NCI-H146 treated with DMSO at 0.1 percent for 48 hours (cell line): ENCODE data around the gene INTS4.
A peak's percentile ranks its signal among the peaks of the same experiment; 100 is the strongest.
"Not testable (repeated sequence)": the region's sequence is repeated elsewhere in the genome, so short reads cannot be mapped to it uniquely, and the experiment has no call there.

Experiments used
- DNase-seq: peaks from one replicate; lab custom pipeline; 2025; ENCODE audit not compliant: unreplicated experiment; lab: John Stamatoyannopoulos, UW

Gene INTS4

DNA sequence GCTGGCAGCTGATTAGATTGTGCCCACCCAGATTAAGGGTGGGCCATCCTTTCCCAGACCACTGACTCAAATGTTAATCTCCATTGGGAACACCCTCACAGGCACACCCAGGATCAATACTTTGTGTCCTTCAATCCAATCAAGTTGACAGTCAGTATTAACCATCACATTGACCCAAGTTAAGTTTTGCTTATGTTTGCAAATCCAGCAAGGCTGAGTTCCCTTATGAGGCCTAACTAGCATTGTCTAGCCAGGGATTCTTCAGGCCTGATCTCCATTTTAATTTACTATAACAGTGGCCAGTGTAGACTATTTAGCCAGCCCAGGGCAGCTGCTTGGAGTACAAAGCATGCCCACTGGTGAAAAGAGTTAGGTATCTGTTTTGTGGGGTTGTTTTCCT is 30.9 kb upstream of the INTS4 start:
- DNase-seq, result no peak

DNA sequence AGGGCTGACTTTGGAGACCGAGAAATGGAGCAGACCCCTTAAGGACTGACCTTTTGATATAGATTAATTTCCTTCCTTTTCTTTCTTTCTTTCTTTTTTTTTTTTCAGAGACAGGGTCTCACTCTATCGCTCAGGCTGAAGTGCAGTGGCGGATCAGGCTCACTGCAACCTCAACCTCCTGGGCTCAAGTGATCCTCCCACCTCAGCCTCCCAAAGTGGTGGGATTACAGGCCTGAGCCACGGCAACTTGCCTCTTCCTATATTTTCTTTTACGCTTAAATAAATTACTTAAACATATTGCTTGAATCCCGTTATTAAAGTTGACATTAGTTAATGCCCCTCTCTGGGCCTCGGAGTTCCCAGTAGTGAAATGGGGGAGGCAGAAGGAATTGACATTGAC is 29.0 kb upstream of the INTS4 start:
- no peak for DNase-seq

DNA sequence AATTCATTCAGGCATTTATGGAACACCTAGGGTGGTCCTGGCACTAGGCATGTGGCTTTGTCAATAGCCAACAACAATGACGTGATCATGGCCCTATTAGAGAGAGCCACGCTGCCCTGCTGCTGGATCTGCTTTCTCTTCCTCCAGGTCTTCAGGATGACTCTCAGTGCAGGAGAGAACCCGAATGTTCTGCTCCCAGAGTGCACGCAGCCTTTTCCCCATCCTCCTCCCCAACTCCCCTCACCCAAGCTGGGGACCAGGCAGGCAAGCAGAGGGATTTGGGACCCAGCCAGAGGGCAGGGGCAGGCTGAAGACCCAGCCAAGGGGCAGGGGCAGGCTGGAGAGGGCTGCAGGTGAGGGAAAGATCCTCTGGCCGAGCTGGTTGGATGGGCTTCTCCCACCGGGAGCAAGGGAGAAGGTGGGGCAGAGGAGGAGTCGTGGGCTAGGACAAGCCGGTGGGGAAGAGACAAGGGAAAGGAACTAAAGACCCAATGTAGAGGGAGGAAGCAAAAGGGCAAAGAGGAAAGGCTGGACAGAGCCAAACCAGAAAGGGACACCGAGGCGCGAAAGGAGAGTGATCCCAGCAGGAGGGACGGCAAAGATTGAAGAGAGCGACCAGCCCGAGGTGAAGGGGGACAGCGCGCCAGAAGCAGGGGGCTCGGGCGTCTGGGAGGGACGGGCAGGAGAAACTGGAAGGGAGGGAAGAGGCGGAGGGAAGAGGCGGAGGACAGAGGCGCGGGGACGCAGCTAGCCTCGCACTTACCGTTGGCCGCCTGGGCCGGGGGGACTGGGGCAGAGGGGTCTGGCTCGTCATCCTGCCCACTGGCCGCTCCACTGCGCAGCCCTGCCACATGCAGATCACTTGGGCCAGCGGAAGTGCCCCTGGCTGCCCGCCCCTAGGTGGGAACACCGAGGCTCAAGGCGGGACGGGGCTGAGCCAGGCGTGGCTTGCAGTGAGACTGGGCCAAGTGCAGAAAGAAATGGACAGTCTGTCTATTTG is 28.2 kb upstream of the INTS4 start, which contains the start of gene KCTD14:
TSS of gene KCTD14 (minus strand) at position 880 of the 1,000 bp plus-strand sequence. CDS start at position 853, 27 bp downstream.
- peak; percentile 52 for DNase-seq

DNA sequence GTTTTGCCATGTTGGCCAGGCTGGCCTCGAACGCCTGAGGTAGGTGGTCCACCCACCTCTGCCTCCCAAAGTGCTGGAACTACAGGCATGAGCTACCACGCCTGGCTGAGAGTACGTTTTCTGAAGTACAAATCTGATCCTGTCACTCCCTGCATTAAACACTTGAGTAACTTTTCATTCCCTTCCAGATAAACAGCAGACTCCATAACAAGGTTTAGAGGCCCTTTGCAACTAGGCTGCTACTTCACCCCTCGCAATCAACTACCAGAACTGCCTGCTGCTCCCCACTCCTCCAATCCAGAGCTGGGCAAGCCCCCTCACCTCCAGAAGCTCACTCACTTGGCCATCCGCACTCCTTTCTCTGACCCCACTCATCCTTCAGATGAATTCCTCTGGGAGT is 27.1 kb upstream of the INTS4 start:
- DNase-seq, result no peak

DNA sequence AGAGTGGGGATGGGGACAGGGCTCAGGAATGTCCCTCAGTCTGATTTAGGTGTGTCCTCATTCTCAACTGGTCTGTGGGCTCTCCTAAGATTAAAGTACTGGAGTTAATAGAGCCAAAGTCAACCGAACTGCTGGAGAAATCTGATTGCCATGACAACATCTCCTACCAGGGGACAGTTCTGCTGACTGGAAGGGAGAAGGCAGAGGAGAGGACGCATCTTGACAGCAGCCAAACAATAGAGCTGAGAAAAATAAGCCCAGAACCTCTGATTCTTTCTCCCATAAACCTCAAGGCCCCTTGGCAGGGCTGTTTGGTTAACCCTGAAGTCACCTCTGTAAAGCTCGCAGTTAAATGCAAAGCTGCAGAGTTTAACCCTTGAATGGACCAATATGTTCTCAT is 25.8 kb upstream of the INTS4 start:
- no peak for DNase-seq

DNA sequence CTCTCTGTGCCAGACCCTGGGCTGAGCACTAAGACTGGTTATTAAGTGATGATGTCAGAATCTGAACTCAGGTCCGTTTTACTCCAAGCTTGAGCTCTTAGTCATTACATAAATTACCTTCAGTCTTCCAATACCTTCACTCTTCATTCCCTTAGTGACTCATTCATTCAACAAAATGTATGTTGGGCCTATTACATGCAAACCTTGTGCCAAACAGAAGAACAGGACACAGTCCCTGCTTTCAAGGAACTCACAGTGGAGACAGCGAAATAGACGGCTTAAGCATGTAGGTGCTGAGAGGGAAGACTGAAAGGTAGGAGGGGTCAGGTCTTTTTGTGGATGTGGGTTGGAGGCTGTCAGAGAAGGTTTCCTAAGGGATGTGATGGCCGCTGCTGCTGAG is 25.3 kb upstream of the INTS4 start:
- no peak for DNase-seq

DNA sequence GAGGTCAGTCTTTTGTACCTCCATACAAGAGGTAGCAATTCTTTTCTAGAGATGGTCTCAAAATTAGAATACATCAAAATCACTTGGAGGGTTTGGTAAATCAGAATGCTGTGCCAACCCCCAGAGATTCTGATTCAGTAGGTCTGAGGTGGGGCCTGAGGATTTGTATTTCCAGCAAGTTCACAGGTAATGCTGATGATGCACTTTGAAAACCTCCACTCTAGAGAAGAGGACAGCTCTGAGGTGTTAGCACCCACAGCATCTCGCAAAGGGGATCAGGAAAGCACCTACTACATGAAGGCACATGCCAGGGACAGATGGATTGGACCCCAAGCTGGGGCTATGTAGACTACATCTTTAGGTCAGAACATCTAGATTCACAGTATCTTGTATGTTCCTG is 21.4 kb upstream of the INTS4 start:
- DNase-seq, result no peak

DNA sequence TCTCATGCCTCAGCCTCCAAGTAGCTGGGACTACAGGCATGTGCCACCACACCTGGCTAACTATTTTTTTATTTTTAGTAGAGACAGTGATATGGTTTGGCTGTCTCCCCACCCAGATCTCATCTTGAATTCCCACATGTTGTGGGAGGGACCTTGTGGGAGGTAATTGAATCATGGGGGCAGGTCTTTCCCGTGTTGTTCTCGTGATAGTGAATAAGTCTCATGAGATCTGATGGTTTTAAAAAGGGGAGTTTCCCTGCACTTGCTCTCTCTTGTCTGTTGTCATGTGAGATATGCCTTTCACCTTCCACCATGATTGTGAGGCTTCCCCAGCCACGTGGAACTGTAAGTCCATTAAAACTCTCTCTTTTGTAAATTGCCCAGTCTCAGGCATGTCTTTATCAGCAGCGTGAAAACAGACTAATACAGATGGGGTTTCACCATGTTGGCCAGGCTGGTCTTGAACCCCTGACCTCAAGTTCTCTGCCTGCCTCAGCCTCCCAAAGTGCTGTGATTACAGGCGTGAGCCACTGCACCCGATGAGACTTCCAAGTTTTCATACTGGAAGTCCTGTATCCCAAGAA is 20.6 kb upstream of the INTS4 start:
- not testable (repeated sequence) for DNase-seq

DNA sequence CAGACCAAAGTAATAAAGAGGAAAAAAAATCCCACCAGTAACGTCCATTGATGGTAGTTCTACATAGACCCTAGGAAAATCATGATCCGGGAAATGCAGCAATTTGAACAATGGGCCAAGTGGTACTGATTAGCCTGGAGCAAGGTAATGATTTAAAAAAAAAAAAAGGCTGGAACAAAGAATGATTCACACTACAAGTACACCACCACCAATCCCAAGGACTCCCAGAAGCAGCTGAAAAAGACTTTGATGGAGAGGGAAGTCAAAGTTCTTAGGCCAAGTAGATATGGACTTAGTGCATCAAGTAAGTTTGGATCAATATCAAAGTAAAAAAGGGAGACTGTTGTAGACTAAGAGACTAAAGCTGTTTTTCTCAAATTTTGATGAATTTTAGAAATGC is 16.8 kb upstream of the INTS4 start:
- DNase-seq, result no peak

DNA sequence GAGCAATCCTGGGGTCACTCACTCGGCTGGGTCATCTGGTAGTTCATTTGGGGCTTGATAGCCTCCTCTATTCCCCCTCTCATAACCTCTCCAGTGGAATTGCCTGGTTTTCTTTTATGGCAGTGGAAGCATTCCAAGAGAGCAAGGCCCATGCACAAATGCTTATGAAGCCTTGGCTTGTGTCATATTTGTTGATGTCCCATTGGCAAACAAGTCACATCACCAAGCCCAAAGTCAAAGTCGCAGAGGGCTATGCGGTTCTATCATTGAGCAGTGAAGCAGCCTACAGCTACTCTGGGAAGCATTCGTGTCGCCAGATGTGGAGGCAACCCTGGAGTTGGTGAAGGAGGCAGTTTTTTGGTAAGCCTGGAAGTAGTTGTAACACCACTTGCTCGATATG is 16.3 kb upstream of the INTS4 start:
- no peak for DNase-seq

DNA sequence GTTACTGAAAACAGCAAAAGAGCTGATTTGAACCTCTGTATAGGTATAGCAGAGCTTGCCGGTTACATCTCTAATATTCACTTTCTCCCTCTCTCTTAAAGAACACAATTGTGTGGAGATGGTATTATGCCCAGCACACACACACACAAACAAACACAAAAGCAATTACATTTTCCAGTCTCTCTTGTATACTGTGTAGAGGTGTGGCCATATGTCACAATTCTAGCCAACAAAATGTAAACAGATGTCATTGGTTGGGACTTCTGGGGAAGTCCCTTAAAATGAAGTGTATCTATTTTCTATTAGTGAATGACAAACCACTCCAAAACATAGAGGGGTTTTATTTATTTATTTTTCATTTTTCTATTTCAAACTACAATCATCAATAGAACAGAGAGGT is 15.8 kb upstream of the INTS4 start:
- DNase-seq, result no peak

DNA sequence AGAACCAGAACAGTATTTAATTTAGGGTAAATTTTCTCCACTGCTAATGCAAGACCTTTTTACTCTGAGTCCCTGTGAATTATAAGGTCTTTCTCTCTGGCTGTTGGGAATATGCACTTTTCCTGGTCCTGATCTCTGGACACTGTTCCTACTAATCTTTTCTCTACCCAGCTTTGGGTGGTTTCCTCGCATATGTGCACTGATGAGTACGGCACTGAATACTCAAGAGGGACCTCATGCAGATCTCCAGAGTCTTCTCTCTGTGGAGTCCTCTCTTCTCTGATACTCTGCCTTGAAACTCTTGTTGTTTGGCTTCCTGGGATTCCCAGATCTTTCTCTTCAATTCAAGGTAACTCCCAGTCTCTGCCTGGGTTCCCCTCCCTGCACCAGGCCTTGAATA is 14.6 kb upstream of the INTS4 start:
- no peak for DNase-seq

DNA sequence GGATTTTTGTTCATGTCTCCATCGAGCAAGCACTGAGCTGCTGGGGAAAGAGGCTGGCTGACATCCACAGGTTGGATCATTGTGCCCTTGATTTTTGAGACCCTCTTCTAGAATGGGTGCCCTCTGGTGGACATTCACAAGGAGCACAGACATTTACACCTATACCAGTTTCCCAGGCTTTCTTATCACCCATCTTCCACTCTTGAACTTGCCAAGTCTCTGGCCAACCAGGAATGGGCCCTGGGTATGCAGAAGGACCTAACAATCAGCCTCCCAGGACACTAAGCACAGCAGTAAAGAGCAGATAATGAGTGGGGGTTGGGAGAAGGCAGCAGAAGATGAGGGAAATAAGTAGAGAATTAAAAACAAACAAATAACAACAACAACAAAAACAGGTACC is 5.7 kb upstream of the INTS4 start:
- peak; percentile 72 for DNase-seq

DNA sequence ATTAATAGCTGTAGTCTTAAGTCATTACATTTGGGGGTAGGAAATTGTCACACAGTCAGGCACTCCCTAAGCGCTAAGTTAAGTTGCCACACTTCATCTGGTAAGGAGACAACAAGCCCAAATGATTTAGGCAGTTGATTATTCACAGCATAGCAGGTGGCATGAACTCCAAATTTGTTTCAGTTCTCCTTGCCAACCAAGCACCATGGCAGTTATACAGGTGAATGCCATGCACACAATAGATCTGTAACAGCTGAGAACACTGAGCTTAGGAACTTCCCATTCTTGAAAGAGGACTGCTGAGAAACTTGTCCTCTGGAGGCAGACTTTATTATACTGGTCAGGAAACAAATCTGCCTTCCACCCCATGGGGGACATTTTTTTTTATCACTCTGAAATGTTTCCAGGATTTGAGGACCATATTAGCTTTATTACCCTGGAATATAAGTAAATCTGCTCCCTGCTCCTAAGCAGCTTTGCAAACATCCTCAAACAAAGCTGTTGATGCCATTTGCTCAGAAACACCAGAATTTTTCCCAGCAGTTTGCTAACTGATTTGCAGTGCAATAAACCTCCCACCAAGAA is 5.1 kb upstream of the INTS4 start:
- no peak for DNase-seq

DNA sequence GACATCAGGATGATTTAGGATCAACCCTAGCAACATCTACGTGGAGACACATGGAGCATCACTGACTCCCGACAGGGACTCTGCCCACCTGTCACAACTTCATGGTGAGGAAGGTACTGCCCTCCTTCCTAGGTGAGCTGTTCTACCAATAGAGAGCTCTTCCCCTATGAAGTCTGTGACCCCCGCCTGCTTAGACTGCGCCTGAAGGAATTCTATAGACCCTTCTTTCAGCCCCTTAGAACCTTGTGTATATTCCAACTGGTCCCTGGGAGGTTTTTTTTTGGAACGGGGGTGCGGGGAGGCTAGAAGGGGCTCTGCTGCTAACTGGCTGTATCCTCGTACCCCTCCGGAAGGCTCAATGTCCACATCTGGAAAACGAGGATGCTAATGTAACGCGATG is 566 bp downstream of the INTS4 start:
- peak; percentile 14 for DNase-seq

DNA sequence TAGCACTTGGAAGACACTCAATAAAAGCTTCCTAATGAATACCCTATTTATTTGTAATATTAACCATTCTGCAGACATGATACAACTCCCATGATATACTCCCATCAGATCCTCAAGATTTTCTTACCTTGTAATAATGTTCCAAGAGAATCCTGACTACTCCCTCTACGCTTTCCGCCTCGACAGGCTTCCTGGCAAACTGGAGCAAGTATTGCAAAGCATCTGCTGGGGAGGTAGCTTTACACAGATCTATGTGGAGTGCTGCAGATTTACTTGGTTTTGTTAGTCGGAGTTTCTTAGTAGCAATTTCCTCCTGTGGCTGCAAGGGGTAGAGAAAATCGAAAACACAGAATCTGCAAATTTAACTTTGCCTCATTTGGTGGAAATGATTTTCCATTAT is 3.5 kb downstream of the INTS4 start:
- no peak for DNase-seq

DNA sequence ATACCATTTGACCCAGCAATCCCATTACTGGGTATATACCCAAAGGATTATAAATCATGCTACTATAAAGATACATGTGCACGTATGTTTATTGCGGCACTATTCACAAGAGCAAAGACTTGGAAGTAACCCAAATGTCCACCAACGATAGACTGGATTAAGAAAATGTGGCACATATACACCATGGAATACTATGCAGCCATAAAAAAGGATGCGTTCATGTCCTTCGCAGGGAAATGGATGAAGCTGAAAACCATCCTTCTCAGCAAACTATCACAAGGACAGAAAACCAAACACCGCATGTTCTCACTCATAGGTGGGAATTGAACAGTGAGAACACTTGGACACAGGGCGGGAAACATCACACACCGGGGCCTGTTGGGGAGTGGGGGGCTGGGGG is 8.0 kb downstream of the INTS4 start:
- not testable (repeated sequence) for DNase-seq

DNA sequence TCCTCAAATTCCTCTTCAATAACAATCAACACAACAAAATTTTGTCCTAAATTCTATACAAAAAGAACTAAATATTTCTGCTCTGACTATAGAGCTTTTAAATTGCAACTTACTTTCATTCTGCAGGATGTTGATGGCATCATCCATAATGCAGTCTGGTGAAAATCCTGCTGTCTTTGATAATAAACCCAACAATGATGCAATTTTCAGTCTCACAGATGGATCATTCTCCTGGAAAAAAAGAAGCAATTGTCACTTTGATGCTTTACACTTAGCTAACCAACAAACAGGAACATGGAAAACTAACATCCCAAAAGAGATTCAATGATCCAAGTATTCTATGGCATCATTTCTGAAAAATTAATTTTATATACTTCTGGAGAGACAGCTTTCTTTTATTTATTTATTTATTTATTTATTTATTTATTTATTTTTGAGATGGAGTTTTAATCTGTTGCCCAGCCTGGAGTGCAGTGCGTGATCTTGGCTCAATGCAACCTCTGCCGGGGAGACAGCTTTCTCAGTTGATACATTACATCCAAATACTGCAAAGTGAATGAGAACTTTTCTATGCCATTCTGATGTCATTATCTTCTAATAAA is 13.0 kb downstream of the INTS4 start:
- no peak for DNase-seq

DNA sequence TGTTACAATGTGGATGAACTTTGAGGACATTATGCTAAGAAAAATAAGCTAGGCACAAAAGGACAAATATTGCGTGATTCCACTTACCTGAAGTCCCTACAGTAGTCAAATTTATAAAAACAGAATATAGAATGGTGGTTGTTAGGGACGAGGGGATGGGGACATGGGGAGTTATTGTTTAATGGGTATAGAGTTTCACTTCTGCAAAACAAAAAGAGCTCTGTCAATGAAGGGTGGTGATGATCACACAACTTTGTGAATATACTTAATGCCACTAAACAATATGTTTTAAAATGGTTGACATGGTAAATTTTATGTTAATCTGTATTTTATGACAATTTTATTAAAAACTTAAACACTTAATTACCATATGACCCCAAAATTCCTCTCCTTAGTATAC is 26.1 kb downstream of the INTS4 start:
- no peak for DNase-seq

DNA sequence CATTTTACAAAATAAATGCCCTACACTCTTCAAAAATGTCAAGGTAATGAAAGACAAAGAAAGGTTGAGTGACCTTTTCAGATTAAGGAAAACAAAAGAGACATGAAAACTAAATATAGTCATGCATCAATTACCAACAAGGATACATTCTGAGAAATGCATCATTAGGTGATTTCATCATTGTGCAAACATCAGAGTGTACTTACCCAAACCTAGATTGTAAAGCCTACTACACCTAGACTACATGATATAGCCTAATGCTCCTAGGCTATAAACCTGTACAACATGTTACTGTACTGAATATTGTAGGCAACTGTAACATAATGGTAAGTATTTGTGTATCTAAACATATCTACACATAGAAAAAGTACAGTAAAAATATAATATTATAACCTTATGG is 26.7 kb downstream of the INTS4 start:
- DNase-seq, result peak; percentile 1

DNA sequence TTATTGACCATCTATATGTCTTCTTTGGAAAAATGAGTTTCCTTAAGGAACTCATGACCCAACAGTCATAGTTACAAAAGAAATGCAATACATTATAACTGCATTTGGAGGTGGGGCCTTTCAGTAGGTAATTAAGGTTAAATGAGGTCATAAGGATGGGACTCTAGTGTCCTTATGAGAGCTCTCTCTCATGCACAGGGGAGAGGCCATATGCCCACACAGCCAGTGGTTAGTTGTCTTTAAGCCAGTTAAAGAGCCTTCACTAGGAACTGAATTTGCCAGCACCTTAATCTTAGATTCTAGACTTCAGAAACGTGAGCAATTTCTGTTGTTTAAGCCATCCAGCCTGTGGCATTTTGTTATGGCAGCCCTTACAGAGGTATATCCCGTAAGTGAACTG is 27.3 kb downstream of the INTS4 start:
- no peak for DNase-seq

DNA sequence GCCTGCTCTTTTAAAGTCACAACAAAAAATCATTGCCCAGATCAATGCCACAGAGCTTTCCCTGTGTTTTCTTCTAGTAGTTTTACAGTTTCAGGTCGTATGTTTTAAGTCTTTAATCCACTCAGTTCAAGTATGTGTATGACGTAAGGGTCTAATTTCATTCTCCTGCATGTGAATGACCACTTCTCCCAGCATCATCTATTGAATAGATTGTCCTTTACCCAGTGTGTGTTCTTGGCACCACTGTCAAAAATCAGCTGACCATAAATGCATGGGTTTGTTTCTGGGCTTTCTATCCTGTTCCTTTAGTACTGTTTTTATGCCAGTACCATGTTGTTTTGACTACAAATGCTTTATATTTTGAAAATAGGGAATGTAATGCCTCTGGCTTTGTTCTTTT is 28.1 kb downstream of the INTS4 start:
- DNase-seq, result no peak
